Naive thymus-derived CD4-positive, alpha-beta T cell (primary cell): ENCODE results near the gene SMIM17. TPM values are rescaled to one million over a fixed set of nuclear protein-coding genes. Genes with fewer than 3 reads are reported as not detected.

Source experiments
- ATAC-seq: fragments of 150-1000 bp; cut with Tn5 transposase; 2 replicates; pipeline ENCODE4 v1.10.0; 2021; ENCODE audit warnings: mild to moderate bottlenecking, moderate library complexity
- CTCF ChIA-PET: fragments of 350-600 bp; sonication (Branson Sonifier 250); formaldehyde crosslinking; loops from one replicate; lab custom pipeline; 2021; ENCODE audit warnings: antibody characterized with exemption; lab: Charles Lee
- POLR2A ChIA-PET: fragments of 350-600 bp; sonication (Branson Sonifier 250); formaldehyde crosslinking; loops from one replicate; lab custom pipeline; 2021; ENCODE audit warnings: antibody characterized with exemption, inconsistent platforms; lab: Charles Lee
- DNase-seq, 9 donors: peaks; one replicate each; pipeline versions ENCODE4 v3.0.0 to v3.0.0-alpha.2; 2020 to 2022; ENCODE audit warnings: mixed read lengths in 1 of 9
- H3K27ac ChIP-seq: one replicate; pipeline ENCODE4 v1.7.0; 2013; ENCODE audit warnings: mild to moderate bottlenecking, low read depth, low read length, moderate library complexity
- H3K27me3 ChIP-seq, 2 donors: one replicate each; pipeline ENCODE4 v1.7.0; 2013; ENCODE audit warnings: low read length in 2 of 2, mild to moderate bottlenecking in 2 of 2, moderate library complexity in 2 of 2; ENCODE audit not compliant: control insufficient read depth in 2 of 2, insufficient read depth in 2 of 2
- H3K36me3 ChIP-seq, 3 experiments: 1 replicate in 2 of 3; 2 replicates in 1 of 3; pipeline ENCODE4 v1.7.0; 2013; ENCODE audit warnings: low read length in 3 of 3, mild to moderate bottlenecking in 3 of 3, moderate library complexity in 1 of 3; ENCODE audit not compliant: insufficient read depth in 3 of 3, control insufficient read depth in 2 of 3
- H3K4me1 ChIP-seq, 2 donors: one replicate each; pipeline ENCODE4 v1.7.0; 2013; ENCODE audit warnings: low read length in 2 of 2, mild to moderate bottlenecking in 2 of 2, moderate library complexity in 1 of 2; ENCODE audit not compliant: control insufficient read depth in 2 of 2, insufficient read depth in 2 of 2
- H3K4me3 ChIP-seq: 2 replicates; pipeline ENCODE4 v1.7.0; 2013; ENCODE audit warnings: mild to moderate bottlenecking, low read length
- H3K9me3 ChIP-seq, 3 experiments: 1 replicate in 2 of 3; 2 replicates in 1 of 3; pipeline ENCODE4 v1.7.0; 2013; ENCODE audit warnings: low read length in 3 of 3; ENCODE audit not compliant: control insufficient read depth in 2 of 3
- H3K27ac Mint-ChIP-seq, 9 donors: one replicate each; pipeline ENCODE4 v1.8.0; 2020 to 2022; ENCODE audit warnings: mixed read lengths in 9 of 9, mild to moderate bottlenecking in 8 of 9, moderate library complexity in 5 of 9, inconsistent platforms in 2 of 9
- H3K27me3 Mint-ChIP-seq, 5 donors: one replicate each; pipeline ENCODE4 v1.8.0; 2021 to 2022; ENCODE audit warnings: mixed read lengths in 5 of 5, mild to moderate bottlenecking in 1 of 5
- H3K36me3 Mint-ChIP-seq, 5 donors: one replicate each; pipeline ENCODE4 v1.8.0; 2020 to 2022; ENCODE audit warnings: mixed read lengths in 5 of 5, mild to moderate bottlenecking in 3 of 5, inconsistent platforms in 1 of 5
- H3K4me1 Mint-ChIP-seq, 7 donors: one replicate each; pipeline ENCODE4 v1.8.0; 2020 to 2022; ENCODE audit warnings: mixed read lengths in 7 of 7, mild to moderate bottlenecking in 3 of 7, inconsistent platforms in 1 of 7
- H3K4me3 Mint-ChIP-seq, 10 donors: one replicate each; pipeline ENCODE4 v1.8.0; 2020 to 2022; ENCODE audit warnings: mild to moderate bottlenecking in 10 of 10, mixed read lengths in 10 of 10, moderate library complexity in 6 of 10, inconsistent platforms in 2 of 10
- H3K9me3 Mint-ChIP-seq, 11 donors: one replicate each; pipeline ENCODE4 v1.8.0; 2020 to 2022; ENCODE audit warnings: mixed read lengths in 11 of 11, mild to moderate bottlenecking in 4 of 11, inconsistent platforms in 1 of 11, moderate library complexity in 1 of 11
- intact Hi-C, 2 donors: fragments of 100-400 bp; cut with micrococcal nuclease; formaldehyde crosslinking; loops; one replicate each; pipeline ENCODE4 v1.15.1; 2023
- polyA plus RNA-seq, 2 donors: library from polyadenylated mRNA; unstranded; fragments of 300-500 nt; fragmentation: Illumina TruSeq; gene quantifications; one replicate each; pipeline ENCODE4 v1.2.3, GENCODE V29; 2021
- total RNA-seq, 6 experiments: library from RNA in 5 of 6; stranded (reverse) in 5 of 6; gene quantifications; 1 replicate in 5 of 6; 2 replicates in 1 of 6; pipeline ENCODE4 v1.2.3 and lab custom pipeline; 2021 to 2026

Gene SMIM17
- total and polyA plus RNA-seq, 7 experiments from 2014 or later: 0.31 to 0.37 TPM; not detected in 5

DNA sequence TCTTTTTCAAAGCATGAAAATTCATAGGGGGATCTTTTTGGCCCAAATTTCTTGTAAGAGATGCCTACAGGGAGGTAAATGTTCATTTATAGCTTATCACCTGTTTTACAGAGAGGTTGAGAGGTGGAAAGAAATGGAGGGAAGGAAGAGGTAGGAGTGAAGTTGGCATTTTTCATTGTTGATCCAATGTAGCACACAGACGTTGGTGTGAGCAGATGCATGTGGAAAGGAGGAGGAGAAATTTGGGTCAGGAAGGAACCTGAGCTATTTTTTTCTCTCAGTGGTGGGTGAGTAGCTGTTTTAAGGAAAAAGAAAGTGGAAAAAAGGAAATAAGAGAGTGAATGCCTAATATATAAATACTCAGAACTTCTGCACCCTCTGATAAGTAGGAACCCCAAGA, 9.9 kb upstream of the SMIM17 start:
- no peaks in the 10 kb centered on the region for H3K4me1 Mint-ChIP-seq
- POLR2A ChIA-PET: no interaction called here
- peaks cover 3 to 94% (median 59%) of the 10 kb centered on the region in 11 donors for H3K9me3 Mint-ChIP-seq
- peak overlapping the region in 1 of 10 donors; percentile 2 for H3K4me3 Mint-ChIP-seq
- CTCF ChIA-PET: no interaction called here
- intact Hi-C loops: no loop called here
- peaks cover 0 to 31% (median 3%) of the 10 kb centered on the region in 5 donors for H3K36me3 Mint-ChIP-seq
- no peak overlapping the region for H3K4me3 ChIP-seq
- peaks cover 0 to 4% (median 0%) of the 10 kb centered on the region in 3 experiments for H3K36me3 ChIP-seq
- DNase-seq (no peak), ATAC-seq (no peak)
- peaks cover 0 to 87% (median 20%) of the 10 kb centered on the region in 3 experiments for H3K9me3 ChIP-seq
- no peak overlapping the region for H3K27ac ChIP-seq
- no peaks in the 10 kb centered on the region for H3K4me1 ChIP-seq
- no peak overlapping the region for H3K27ac Mint-ChIP-seq
- no peaks in the 10 kb centered on the region for H3K27me3 ChIP-seq
- H3K27me3 Mint-ChIP-seq: no peaks in the 10 kb centered on the region

DNA sequence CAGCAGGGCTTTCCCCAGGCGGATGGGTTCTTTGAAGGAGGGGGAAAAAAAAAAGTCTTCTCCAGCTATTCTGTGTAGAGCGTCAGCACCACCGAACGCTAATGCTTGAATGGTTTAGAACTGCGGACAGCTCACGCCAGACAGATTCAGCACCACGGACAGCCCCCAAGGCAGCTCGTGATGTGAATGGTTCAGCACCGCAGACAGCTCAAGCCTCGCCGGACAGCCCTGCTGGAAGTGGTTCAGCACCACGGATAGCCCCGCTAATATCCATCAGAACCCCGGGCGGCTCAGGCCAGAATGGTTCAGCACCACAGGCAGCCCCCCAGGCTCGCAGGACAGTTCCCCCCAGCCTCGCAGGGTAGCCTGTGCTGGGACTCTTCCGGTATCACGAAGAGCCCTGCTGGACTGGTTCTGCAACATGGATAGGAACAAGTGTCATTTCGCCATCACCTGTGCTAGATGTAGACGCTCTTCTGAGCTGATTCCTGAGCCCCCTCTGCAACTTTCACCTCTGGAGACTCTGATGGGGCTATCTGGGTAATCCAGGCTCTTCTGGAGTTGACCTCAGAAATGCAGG, 4.9 kb upstream of the SMIM17 start:
- Mint-ChIP-seq H3K9me3 (peaks cover 12 to 89% (median 56%) of the 10 kb centered on the region in 11 donors), H3K36me3 (peaks cover 0 to 34% (median 4%) of the 10 kb centered on the region in 5 donors), H3K27me3 (peaks cover 0 to 15% (median 8%) of the 10 kb centered on the region in 5 donors), H3K4me3 (no peak overlapping the region), H3K4me1 (peaks cover 0 to 6% (median 0%) of the 10 kb centered on the region in 7 donors), H3K27ac (no peak overlapping the region)
- H3K9me3 ChIP-seq: peaks cover 0 to 78% (median 9%) of the 10 kb centered on the region in 3 experiments
- H3K27ac ChIP-seq: no peak overlapping the region
- CTCF ChIA-PET: no interaction called here
- ATAC-seq: peak; percentile 29
- peak in 2 of 9 donors; percentile 15 to 38 for DNase-seq
- POLR2A ChIA-PET: interaction anchor here (0.6 kb wide), 1 partner anchor 1454 kb away, joined by 3 read pairs; no protein-coding TSS in a partner anchor
- H3K4me3 ChIP-seq: no peak overlapping the region
- intact Hi-C loops: no loop called here
- no peaks in the 10 kb centered on the region for H3K36me3 ChIP-seq
- H3K4me1 ChIP-seq: no peaks in the 10 kb centered on the region
- no peaks in the 10 kb centered on the region for H3K27me3 ChIP-seq

DNA sequence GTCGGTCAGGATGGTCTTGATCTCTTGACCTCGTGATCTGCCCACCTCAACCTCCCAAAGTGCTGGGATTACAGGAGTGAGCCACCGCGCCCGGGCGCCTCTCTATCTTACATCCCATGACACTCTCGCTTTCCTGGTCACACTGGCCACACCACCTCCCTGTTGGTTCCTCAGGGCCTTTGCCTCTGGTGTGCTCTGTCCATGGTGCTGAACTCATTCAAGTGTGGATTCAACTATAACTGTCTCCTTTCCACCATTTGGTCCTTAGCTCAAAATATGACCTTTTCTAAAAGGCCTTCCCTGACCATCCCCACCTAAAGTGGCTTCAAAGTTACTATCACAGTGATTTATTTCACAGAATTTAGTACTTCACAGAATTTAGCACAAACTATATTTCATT, 3.7 kb upstream of the SMIM17 start:
- CTCF ChIA-PET: no interaction called here
- no peak overlapping the region for H3K4me3 ChIP-seq
- Mint-ChIP-seq H3K27ac (no peak overlapping the region), H3K4me1 (peaks cover 0 to 6% (median 0%) of the 10 kb centered on the region in 7 donors), H3K4me3 (peak overlapping the region in 1 of 10 donors; percentile 68), H3K9me3 (peaks cover 16 to 87% (median 56%) of the 10 kb centered on the region in 11 donors), H3K27me3 (peaks cover 0 to 23% (median 13%) of the 10 kb centered on the region in 5 donors), H3K36me3 (peaks cover 5 to 36% (median 9%) of the 10 kb centered on the region in 5 donors)
- H3K27me3 ChIP-seq: no peaks in the 10 kb centered on the region
- no peak for DNase-seq
- no peaks in the 10 kb centered on the region for H3K4me1 ChIP-seq
- H3K9me3 ChIP-seq: peaks cover 0 to 76% (median 0%) of the 10 kb centered on the region in 3 experiments
- ATAC-seq: no peak
- intact Hi-C loops: no loop called here
- H3K36me3 ChIP-seq: no peaks in the 10 kb centered on the region
- POLR2A ChIA-PET: no interaction called here
- no peak overlapping the region for H3K27ac ChIP-seq

DNA sequence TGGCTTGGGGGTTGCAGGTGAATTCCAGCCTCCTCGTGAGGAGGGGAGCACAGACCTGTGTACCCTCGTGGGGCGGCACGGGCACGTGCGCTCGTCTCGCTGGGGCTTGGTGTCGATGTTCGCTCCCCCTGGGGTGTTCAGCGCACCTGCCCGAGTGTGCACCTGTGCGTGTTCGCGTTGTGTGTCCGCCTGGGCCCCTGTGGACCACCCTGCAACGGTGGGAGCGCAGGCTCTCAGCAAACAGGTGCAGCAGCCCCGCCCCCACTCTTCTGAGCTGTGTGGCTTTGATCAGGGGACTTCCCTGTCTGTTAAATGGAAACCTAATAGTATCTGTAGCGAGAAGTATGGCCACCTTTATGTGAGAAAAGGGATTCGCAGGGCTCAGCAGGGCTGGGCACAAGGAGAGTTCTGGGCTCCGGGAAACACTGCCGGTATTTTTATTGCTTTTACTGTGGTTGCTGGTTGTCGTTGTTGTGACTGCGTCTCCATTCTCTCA, 549 bp downstream of the SMIM17 start:
- POLR2A ChIA-PET: no interaction called here
- intact Hi-C loops: no loop called here

DNA sequence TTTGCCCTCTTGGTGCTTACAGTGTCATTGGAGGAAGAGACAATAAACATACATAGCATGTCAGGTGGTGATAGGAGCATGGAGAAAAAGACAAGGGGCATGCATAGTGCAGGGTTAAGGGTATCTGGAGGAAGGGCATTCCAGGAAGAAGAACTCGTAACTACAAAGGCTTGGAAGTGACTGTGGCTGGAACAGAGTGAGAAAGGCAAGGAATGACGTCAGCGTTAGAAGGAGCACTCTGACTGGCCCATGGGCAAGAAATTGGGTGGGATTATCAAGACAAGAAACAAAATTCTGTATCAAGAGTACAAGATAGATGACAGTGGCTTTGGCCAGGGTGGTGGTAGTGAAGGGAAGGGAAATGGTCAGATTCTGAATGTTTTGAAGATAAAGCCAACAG, 11.2 kb downstream of the SMIM17 start:
- H3K9me3 ChIP-seq: peaks cover 0 to 35% (median 0%) of the 10 kb centered on the region in 3 experiments
- ChIA-PET CTCF (no interaction called here), POLR2A (no interaction called here)
- no peaks in the 10 kb centered on the region for H3K4me1 ChIP-seq
- Mint-ChIP-seq H3K9me3 (peaks cover 21 to 97% (median 45%) of the 10 kb centered on the region in 11 donors), H3K27me3 (no peaks in the 10 kb centered on the region), H3K4me3 (no peak overlapping the region), H3K4me1 (no peaks in the 10 kb centered on the region), H3K36me3 (peaks cover 0 to 24% (median 11%) of the 10 kb centered on the region in 5 donors), H3K27ac (no peak overlapping the region)
- intact Hi-C loops: no loop called here
- H3K4me3 ChIP-seq: no peak overlapping the region
- no peak overlapping the region for H3K27ac ChIP-seq
- H3K36me3 ChIP-seq: no peaks in the 10 kb centered on the region
- no peaks in the 10 kb centered on the region for H3K27me3 ChIP-seq
- DNase-seq (no peak), ATAC-seq (no peak)

More for the DNA sequence above, 549 bp downstream of the SMIM17 start:
- no peak overlapping the region for H3K4me3 ChIP-seq
- peaks cover 0 to 68% (median 0%) of the 10 kb centered on the region in 3 experiments for H3K9me3 ChIP-seq
- peaks cover 0 to 5% (median 0%) of the 10 kb centered on the region in 7 donors for H3K4me1 Mint-ChIP-seq
- no peak overlapping the region for H3K27ac ChIP-seq
- peaks cover 30 to 91% (median 62%) of the 10 kb centered on the region in 11 donors for H3K9me3 Mint-ChIP-seq
- H3K4me3 Mint-ChIP-seq: peak overlapping the region in 1 of 10 donors; percentile 37
- ATAC-seq: no peak
- no peak overlapping the region for H3K27ac Mint-ChIP-seq
- CTCF ChIA-PET: no interaction called here
- H3K36me3 Mint-ChIP-seq: peaks cover 7 to 54% (median 11%) of the 10 kb centered on the region in 5 donors
- no peaks in the 10 kb centered on the region for H3K4me1 ChIP-seq
- H3K36me3 ChIP-seq: no peaks in the 10 kb centered on the region
- no peaks in the 10 kb centered on the region for H3K27me3 ChIP-seq
- no peak for DNase-seq
- peaks cover 0 to 52% (median 27%) of the 10 kb centered on the region in 5 donors for H3K27me3 Mint-ChIP-seq

DNA sequence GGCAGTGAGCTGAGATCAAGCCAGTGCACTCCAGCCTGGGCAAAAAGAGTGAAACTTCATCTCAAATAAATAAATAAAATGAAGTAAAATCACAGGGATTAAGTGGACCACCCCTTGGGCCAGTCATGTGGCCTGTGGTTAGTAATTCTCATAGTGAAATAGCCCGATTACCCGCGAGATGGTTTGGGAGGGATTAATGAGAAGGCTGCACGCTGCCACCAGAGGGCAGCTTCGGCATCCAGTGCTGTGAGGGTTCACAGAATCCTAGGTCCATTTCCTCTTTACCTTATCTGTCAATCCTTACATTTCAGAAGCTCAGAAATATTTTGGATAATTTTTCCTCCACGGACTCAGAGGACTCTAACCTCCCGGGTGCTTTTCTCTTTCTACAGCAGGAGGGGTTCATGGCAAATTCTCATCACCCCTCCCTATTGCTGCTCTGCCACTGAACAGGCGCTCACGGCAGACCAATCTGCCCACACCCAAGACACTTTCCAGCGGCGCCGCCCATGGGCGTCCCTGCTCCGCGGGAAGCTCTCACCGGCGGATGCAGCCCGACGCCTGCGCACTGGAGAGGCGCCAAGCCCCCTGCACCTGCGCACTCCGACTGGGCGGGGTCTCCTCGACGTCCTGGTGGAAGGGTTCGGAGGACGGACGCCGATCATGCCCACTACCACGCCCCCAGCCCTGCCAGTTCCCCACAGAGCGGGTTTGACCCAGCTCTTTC, 17.6 kb downstream of the SMIM17 start:
- DNase-seq (no peak), ATAC-seq (no peak)
- H3K9me3 ChIP-seq: peaks cover 0 to 54% (median 5%) of the 10 kb centered on the region in 3 experiments
- no peaks in the 10 kb centered on the region for H3K27me3 ChIP-seq
- no peak overlapping the region for H3K27ac ChIP-seq
- Mint-ChIP-seq H3K36me3 (peaks cover 0 to 28% (median 12%) of the 10 kb centered on the region in 5 donors), H3K4me3 (peak overlapping the region in 1 of 10 donors; percentile 25), H3K27me3 (no peaks in the 10 kb centered on the region), H3K27ac (no peak overlapping the region), H3K4me1 (no peaks in the 10 kb centered on the region), H3K9me3 (peaks cover 10 to 90% (median 31%) of the 10 kb centered on the region in 11 donors)
- peaks cover 0 to 15% (median 0%) of the 10 kb centered on the region in 3 experiments for H3K36me3 ChIP-seq
- no peak overlapping the region for H3K4me3 ChIP-seq
- CTCF ChIA-PET: no interaction called here
- POLR2A ChIA-PET: no interaction called here
- no peaks in the 10 kb centered on the region for H3K4me1 ChIP-seq
- intact Hi-C loops: no loop called here
